A549 (cell line): ENCODE measurements around the gene POMT2. TPM values are rescaled to one million over a fixed set of nuclear protein-coding genes. Genes with fewer than 3 reads are reported as not detected.

Source experiments
- ATAC-seq, 2 experiments: fragments of 200-7000 bp in 1 of 2; fragments of >200 bp in 1 of 2; cut with Nextera tagmentation in 1 of 2; cut with Tn5 transposase in 1 of 2; 3 replicates each; pipeline versions ENCODE4 v1.8.0 to v1.9.1; 2018 to 2020; ENCODE audit warnings: mild to moderate bottlenecking in 1 of 2, moderate library complexity in 1 of 2
- CTCF ChIA-PET: fragments of 300-600 bp; sonication (Branson Sonifier 250); formaldehyde crosslinking; extraction: SDS; loops from one replicate; lab custom pipeline; 2021; ENCODE audit warnings: antibody characterized with exemption, inconsistent platforms; lab: Yijun Ruan, JAX
- POLR2A ChIA-PET: fragments of 350-600 bp; formaldehyde crosslinking; extraction: SDS; loops from one replicate; lab custom pipeline; 2021; ENCODE audit warnings: antibody characterized with exemption, inconsistent platforms; lab: Yijun Ruan, JAX
- DNase-seq, 2 experiments: peaks; one replicate each; pipeline versions ENCODE4 v3.0.0 to v3.0.0-alpha.2; 2011 to 2016; ENCODE audit warnings: low read depth in 1 of 2, low spot score in 1 of 2
- FAIRE-seq: peaks from 2 replicates; lab custom pipeline; 2011; peaks lifted over from hg19 to GRCh38; lab: Jason Lieb, UNC
- H3K27ac ChIP-seq, 2 experiments: fragments of >200 bp; sonication (Bioruptor Twin); formaldehyde crosslinking; 3 replicates each; pipeline ENCODE4 v1.5.1; 2016 to 2017
- H3K4me1 ChIP-seq: fragments of >200 bp; sonication (Bioruptor Twin); formaldehyde crosslinking; 3 replicates; pipeline ENCODE4 v1.6.1; 2016
- H3K4me2 ChIP-seq: fragments of >200 bp; sonication (Bioruptor Twin); formaldehyde crosslinking; 3 replicates; pipeline ENCODE4 v1.6.1; 2016
- H3K4me3 ChIP-seq: fragments of >200 bp; sonication (Bioruptor Twin); formaldehyde crosslinking; 3 replicates; pipeline ENCODE4 v1.5.1; 2016
- H3K9me3 ChIP-seq: fragments of >200 bp; sonication (Bioruptor Twin); formaldehyde crosslinking; 3 replicates; pipeline ENCODE4 v1.6.1; 2016
- ATOH8 ChIP-seq: fragments of 250-450 bp; sonication (Bioruptor Pico); IDR thresholded peaks from 2 replicates; pipeline ENCODE4 v1.5.0; 2020; ENCODE audit warnings: low read depth, mild to moderate bottlenecking, moderate library complexity
- CBX2 ChIP-seq: fragments of 200-600 bp; sonication (generic); IDR thresholded peaks from 2 replicates; pipeline ENCODE4 v1.6.1; 2016; ENCODE audit warnings: low read depth, mild to moderate bottlenecking, borderline replicate concordance
- CBX8 ChIP-seq: fragments of 200-600 bp; sonication (generic); IDR thresholded peaks from 2 replicates; pipeline ENCODE4 v1.6.1; 2016
- E2F6 ChIP-seq: IDR thresholded peaks from 2 replicates; pipeline ENCODE4 v1.6.1; 2012; ENCODE audit warnings: low read depth, borderline replicate concordance
- EHF ChIP-seq: fragments of 250-450 bp; sonication (Bioruptor Pico); IDR thresholded peaks from 2 replicates; pipeline ENCODE4 v1.5.0; 2020; ENCODE audit warnings: mild to moderate bottlenecking
- ELK1 ChIP-seq: fragments of 150-350 bp; IDR thresholded peaks from 2 replicates; pipeline ENCODE4 v1.6.1; 2014; ENCODE audit warnings: low read depth, mild to moderate bottlenecking, low read length
- EP300 ChIP-seq, 2 experiments: fragments of >200 bp; sonication (Bioruptor Twin); formaldehyde crosslinking; IDR thresholded peaks; 2 replicates in 1 of 2; 3 replicates in 1 of 2; pipeline ENCODE4 v1.6.1; 2016 to 2017
- FOSB ChIP-seq: fragments of 250-450 bp; sonication (Bioruptor Pico); IDR thresholded peaks from 2 replicates; pipeline ENCODE4 v1.5.0; 2020; ENCODE audit warnings: mild to moderate bottlenecking, moderate library complexity
- HES2 ChIP-seq: fragments of >200 bp; sonication (Bioruptor Twin); formaldehyde crosslinking; IDR thresholded peaks from 2 replicates; pipeline ENCODE4 v1.6.1; 2016
- HEYL ChIP-seq: fragments of 250-450 bp; sonication (Bioruptor Pico); IDR thresholded peaks from 2 replicates; pipeline ENCODE4 v1.8.0; 2021; ENCODE audit warnings: mild to moderate bottlenecking, moderate library complexity
- HOXB5 ChIP-seq: fragments of 250-450 bp; sonication (Bioruptor Pico); IDR thresholded peaks from 2 replicates; pipeline ENCODE4 v1.5.0; 2020; ENCODE audit warnings: mild to moderate bottlenecking, moderate library complexity
- JUN ChIP-seq, 2 experiments: fragments of >200 bp; sonication (Bioruptor Twin); formaldehyde crosslinking; IDR thresholded peaks; 2 replicates in 1 of 2; 3 replicates in 1 of 2; pipeline ENCODE4 v1.6.1; 2016 to 2017
- MAZ ChIP-seq: fragments of 150-350 bp; IDR thresholded peaks from 2 replicates; pipeline ENCODE4 v1.6.1; 2014; ENCODE audit warnings: antibody characterized with exemption, low read depth, low read length, borderline replicate concordance
- MYC ChIP-seq: IDR thresholded peaks from 2 replicates; pipeline ENCODE4 v1.6.1; 2012; ENCODE audit warnings: mild to moderate bottlenecking, inconsistent platforms, low read length, improper control_type of control experiment, borderline replicate concordance
- NFE2L2 ChIP-seq: fragments of 150-350 bp; conservative IDR thresholded peaks from 2 replicates; pipeline ENCODE4 v1.6.1; 2014; ENCODE audit warnings: low read length
- RAD21 ChIP-seq, 2 experiments: fragments of >200 bp in 1 of 2; sonication (Bioruptor Twin) in 1 of 2; formaldehyde crosslinking in 1 of 2; IDR thresholded peaks in 1 of 2; conservative IDR thresholded peaks in 1 of 2; 2 replicates in 1 of 2; 3 replicates in 1 of 2; pipeline ENCODE4 v1.6.1; 2012 to 2018; ENCODE audit warnings: inconsistent platforms in 1 of 2
- RARB ChIP-seq: fragments of 250-450 bp; sonication (Bioruptor Pico); IDR thresholded peaks from 2 replicates; pipeline ENCODE4 v1.8.0; 2021; ENCODE audit warnings: mild to moderate bottlenecking, moderate library complexity
- REST ChIP-seq: fragments of 200-600 bp; sonication (generic); IDR thresholded peaks from 2 replicates; pipeline ENCODE4 v1.6.1; 2016; ENCODE audit warnings: antibody characterized with exemption, mild to moderate bottlenecking, moderate library complexity
- SMC3 ChIP-seq: fragments of >200 bp; sonication (Bioruptor Twin); formaldehyde crosslinking; IDR thresholded peaks from 3 replicates; pipeline ENCODE4 v1.6.1; 2018; ENCODE audit warnings: inconsistent platforms
- TFCP2L1 ChIP-seq: fragments of 250-450 bp; sonication (Bioruptor Pico); IDR thresholded peaks from 2 replicates; pipeline ENCODE4 v1.5.0; 2021; ENCODE audit warnings: mild to moderate bottlenecking
- TP53 ChIP-seq: fragments of 250-450 bp; sonication (Bioruptor Pico); IDR thresholded peaks from 2 replicates; pipeline ENCODE4 v1.5.0; 2021; ENCODE audit warnings: mild to moderate bottlenecking, moderate library complexity
- USF2 ChIP-seq: fragments of 450-650 bp; IDR thresholded peaks from 2 replicates; pipeline ENCODE4 v1.6.1; 2014; ENCODE audit warnings: antibody characterized with exemption
- ZSCAN20 ChIP-seq: fragments of 250-450 bp; sonication (Bioruptor Pico); IDR thresholded peaks from 2 replicates; pipeline ENCODE4 v1.8.0; 2022; ENCODE audit warnings: mild to moderate bottlenecking, moderate library complexity
- WGBS: methylation state at CpG from one replicate; pipeline ENCODE4 v1.1.6; 2017; ENCODE audit errors: missing lambda C conversion rate; 5-methylcytosine and 5-hydroxymethylcytosine counted together
- polyA plus RNA-seq, 4 experiments: library from polyadenylated mRNA; depleted of rRNA in 3 of 4; stranded (reverse); fragments of >200 nt; fragmentation: RNase III in 1 of 4; extraction: RNeasy Plus Mini Kit Qiagen cat#74134 plus additional on column Dnase treatment in 1 of 4; gene quantifications; 2 replicates in 3 of 4; 3 replicates in 1 of 4; pipeline ENCODE4 v1.2.3, GENCODE V29; 2011 to 2017

POMT2 gene
- polyA plus RNA-seq, 2 of the 4 experiments (the other 2 are of a cell fraction): 27.1 to 38.7 TPM

GRCh38 chr14:77316872-77317301 is 3.8 kb downstream of the POMT2 start:
- no peak overlapping the region for H3K4me2 ChIP-seq
- H3K9me3 ChIP-seq: no peaks in the 10 kb centered on the region
- ChIA-PET POLR2A (interaction anchor here (1.6 kb wide), 2 partner anchors 14 to 16 kb away, joined by 4 to 12 read pairs; no protein-coding TSS in a partner anchor), CTCF (interaction anchor here (0.6 to 11.3 kb wide), 19 partner anchors 9 to 448 kb away, joined by 3 to 622 read pairs (median 6); partner anchors contain the start of genes SAMD15, TMED8, TMEM63C and ZDHHC22)
- TF ChIP-seq RAD21 (conservative IDR thresholded peaks at IDR 0.05 in 1 of 2, IDR thresholded peaks at IDR 0.05 in 1 of 2): no peak
- no peak for TF ChIP-seq CBX8
- TF ChIP-seq REST: no peak
- TF ChIP-seq MAZ: no peak
- no peak for TF ChIP-seq RARB (CRISPR knock-in tag)
- WGBS: 76% methylated on average over 5 of the region's 5 CpGs
- 0 out of 6 replicates have a peak overlapping the region, but pooled peaks of 1 of the 2 experiments have one; percentile 20 for H3K27ac ChIP-seq
- peaks cover 57% of the 10 kb centered on the region for H3K4me1 ChIP-seq
- ATAC-seq (no peak), DNase-seq (no peak), FAIRE-seq (no peak)
- H3K4me3 ChIP-seq: no peak overlapping the region

- FAIRE-seq: no peak
- ChIA-PET CTCF (interaction anchor here (0.7 to 11.3 kb wide), 44 partner anchors 10 to 447 kb away, joined by 3 to 622 read pairs (median 4); partner anchors contain the start of genes SAMD15, TMED8, TMEM63C and ZDHHC22), POLR2A (interaction anchor here (0.7 to 1.6 kb wide), 4 partner anchors 13 to 391 kb away, joined by 3 to 12 read pairs (median 5); no protein-coding TSS in a partner anchor)
- DNase-seq: no peak
- TF ChIP-seq ZSCAN20 (CRISPR knock-in tag): no peak
- TF ChIP-seq CBX2: no peak
- no peak for TF ChIP-seq MAZ
- no peak for TF ChIP-seq HES2
- TF ChIP-seq E2F6: no peak
- TF ChIP-seq HOXB5 (CRISPR knock-in tag): no peak
- TF ChIP-seq, all 56 proteins: peak for 0
- 7% methylated on average over 1 of the region's 1 CpG for WGBS
- H3K9me3 ChIP-seq: no peaks in the 10 kb centered on the region
- no peak for ATAC-seq
- peaks cover 62% of the 10 kb centered on the region for H3K4me1 ChIP-seq
- H3K4me2 ChIP-seq: no peak overlapping the region; the same call in 1 of the 3 replicates
- peak overlapping the region in 1 of 2 experiments; percentile 73; a peak in 1 of 6 replicates for H3K27ac ChIP-seq
- no peak overlapping the region for H3K4me3 ChIP-seq
Measured at GRCh38 chr14:77316195-77316505, 4.5 kb downstream of the POMT2 start.

- FAIRE-seq: no peak
- Histone ChIP-seq H3K27ac (peak overlapping the region; percentile 73 to 76), H3K4me2 (peak overlapping the region; percentile 71), H3K4me1 (peaks cover 62% of the 10 kb centered on the region), H3K4me3 (no peak overlapping the region), H3K9me3 (no peaks in the 10 kb centered on the region)
- ATAC-seq: peak in 1 of 2 experiments; percentile 9; a peak in 3 of 6 replicates
- ChIA-PET POLR2A (interaction anchor here (0.5 to 2.6 kb wide), 4 partner anchors 11 to 166 kb away, joined by 3 to 12 read pairs (median 9); no protein-coding TSS in a partner anchor), CTCF (interaction anchor here (0.6 to 11.3 kb wide), 33 partner anchors 9 to 608 kb away, joined by 3 to 622 read pairs (median 5); partner anchors contain the start of gene ZDHHC22)
- 72% methylated on average over 10 of the region's 10 CpGs for WGBS
- no peak for DNase-seq
- TF ChIP-seq EP300 (IDR thresholded peaks at IDR 0.05): no peak
- no peak for TF ChIP-seq HOXB5 (CRISPR knock-in tag)
- no peak for TF ChIP-seq HEYL (CRISPR knock-in tag)
- TF ChIP-seq TFCP2L1 (CRISPR knock-in tag): no peak
- TF ChIP-seq USF2: no peak
- no peak for TF ChIP-seq ELK1
- TF ChIP-seq SMC3: no peak
- no peak for TF ChIP-seq MYC
- no peak for TF ChIP-seq TP53 (CRISPR knock-in tag)
- no peak for TF ChIP-seq JUN (IDR thresholded peaks at IDR 0.05)
- no peak for TF ChIP-seq EHF (CRISPR knock-in tag)
- no peak for TF ChIP-seq FOSB (CRISPR knock-in tag)
- TF ChIP-seq NFE2L2: no peak
- no peak for TF ChIP-seq ATOH8 (CRISPR knock-in tag)
Measured at GRCh38 chr14:77314539-77315457, 5.9 kb downstream of the POMT2 start.
